Left colon (tissue), 2 donors: ENCODE data around the gene NFIA. TPM values are rescaled to one million over a fixed set of nuclear protein-coding genes. Genes with fewer than 3 reads are reported as not detected.

ENCODE experiments used
- ATAC-seq: fragments of 200-7000 bp; cut with Tn5 transposase; one replicate; pipeline ENCODE4 v1.9.1; 2020; ENCODE audit warnings: mild to moderate bottlenecking, moderate library complexity
- DNase-seq, 2 donors: peaks; one replicate each; pipeline ENCODE4 v3.0.0-alpha.2; 2020
- intact Hi-C, 2 donors: fragments of 100-400 bp; cut with DNase I in 1 of 2; cut with micrococcal nuclease in 1 of 2; formaldehyde crosslinking; loops; one replicate each; pipeline versions ENCODE4 v1.11.2 to v1.14.0; 2022; cut with DNase I, micrococcal nuclease
- total RNA-seq, 2 donors: library from RNA; stranded (reverse); fragmentation: NEBNext Ultra II Directional; extraction: Animal tissue kit (Norgen Biotek cat#: 25700); gene quantifications; one replicate each; pipeline ENCODE4 v1.2.1, GENCODE V29; 2021
- donor health status: DM: no; HTN: no; CAD: no.
- donor health status: DM: yes; HTN: yes; CAD: no.

Gene NFIA
- total RNA-seq, 2 donors from 2014 or later = 51.1 to 51.4 TPM

DNA sequence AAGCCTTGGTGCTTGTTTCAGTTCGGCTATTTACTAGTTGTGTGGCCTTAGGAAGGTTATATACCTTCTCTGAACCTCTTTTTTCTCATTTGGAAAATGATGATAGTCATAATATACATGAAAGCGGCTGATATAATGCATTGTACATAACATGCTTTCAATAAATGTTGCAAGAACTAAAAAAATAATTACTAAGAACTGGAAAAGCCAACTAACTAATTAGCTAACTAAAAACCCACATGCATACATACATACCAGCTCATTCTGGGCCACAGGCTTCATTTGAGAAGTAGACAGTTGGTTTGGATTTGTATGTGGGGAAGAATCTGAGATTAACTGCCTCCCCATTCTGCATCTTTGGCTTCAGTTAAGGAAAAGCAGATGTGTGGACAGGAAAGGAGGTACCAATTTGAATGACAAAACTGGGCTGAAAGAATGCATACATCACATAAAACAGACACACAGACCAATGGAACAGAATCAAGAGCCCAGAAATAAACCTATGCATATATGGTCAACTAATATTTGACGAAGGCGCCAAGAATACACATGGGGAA lies 424.7 kb downstream of the NFIA start:
- intact Hi-C loops = no loop called here
- DNase-seq (no peak), ATAC-seq (no peak)
